HG02970 (cell line): ENCODE data around the gene ASPSCR1.

Source experiments
- ATAC-seq: cut with Tn5 transposase; IDR thresholded peaks from one replicate; pipeline ENCODE4 v1.9.1; 2021; ENCODE audit warnings: mild to moderate bottlenecking, moderate library complexity, moderate number of reproducible peaks; ENCODE audit not compliant: unreplicated experiment, low FRiP score

ASPSCR1 gene

DNA sequence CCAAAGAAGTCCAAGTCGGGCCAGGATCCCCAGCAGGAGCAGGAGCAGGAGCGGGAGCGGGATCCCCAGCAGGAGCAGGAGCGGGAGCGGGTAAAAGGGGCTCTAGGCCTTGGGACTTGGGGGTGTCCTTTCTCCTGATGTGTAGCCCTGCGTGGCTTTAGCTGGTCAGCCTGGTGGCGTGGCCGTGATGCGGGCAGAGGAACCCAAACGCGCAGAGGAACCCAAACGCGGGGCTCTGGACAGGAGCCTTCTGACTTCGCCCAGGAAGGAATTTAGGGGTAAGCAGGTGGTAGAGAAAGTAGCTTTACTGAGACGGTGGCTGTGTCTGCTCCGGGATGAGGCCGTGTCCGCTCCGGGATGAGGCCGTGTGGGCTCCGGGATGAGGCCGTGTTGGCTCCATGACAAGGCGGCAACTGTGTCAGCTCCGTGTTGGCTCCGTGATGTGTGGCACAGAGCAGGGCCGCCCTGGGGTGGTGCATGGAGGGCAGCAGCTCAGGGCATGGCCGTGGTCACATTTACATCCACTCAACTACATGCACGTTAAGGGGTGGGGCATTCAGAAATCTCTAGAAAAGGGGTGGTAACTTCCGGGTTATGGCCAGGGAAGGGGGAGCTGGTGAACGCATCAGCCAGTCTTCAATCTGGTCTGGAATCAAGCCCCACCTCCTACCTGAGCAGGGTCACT lies 19.5 kb downstream of the ASPSCR1 start:
- no peak for ATAC-seq

DNA sequence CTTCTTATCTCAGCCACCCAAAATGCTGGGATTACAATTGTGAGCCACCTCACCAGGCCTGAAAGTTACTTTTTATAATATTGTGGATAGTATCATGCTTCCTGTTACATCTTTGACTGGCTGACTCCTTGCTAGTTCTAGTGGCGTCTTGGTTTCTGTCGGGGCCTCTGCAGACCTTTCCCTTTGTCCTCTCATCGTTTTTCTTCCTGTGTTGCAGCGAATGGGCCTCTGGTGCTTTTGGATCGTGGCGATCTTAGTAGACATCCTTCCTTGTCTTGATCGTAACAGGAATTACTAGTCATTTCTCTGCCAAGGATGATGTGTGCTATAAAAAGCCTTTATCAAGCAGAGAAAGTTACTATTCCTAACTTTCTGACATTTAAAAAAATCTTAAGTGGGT lies 20.8 kb downstream of the ASPSCR1 start:
- no peak for ATAC-seq

DNA sequence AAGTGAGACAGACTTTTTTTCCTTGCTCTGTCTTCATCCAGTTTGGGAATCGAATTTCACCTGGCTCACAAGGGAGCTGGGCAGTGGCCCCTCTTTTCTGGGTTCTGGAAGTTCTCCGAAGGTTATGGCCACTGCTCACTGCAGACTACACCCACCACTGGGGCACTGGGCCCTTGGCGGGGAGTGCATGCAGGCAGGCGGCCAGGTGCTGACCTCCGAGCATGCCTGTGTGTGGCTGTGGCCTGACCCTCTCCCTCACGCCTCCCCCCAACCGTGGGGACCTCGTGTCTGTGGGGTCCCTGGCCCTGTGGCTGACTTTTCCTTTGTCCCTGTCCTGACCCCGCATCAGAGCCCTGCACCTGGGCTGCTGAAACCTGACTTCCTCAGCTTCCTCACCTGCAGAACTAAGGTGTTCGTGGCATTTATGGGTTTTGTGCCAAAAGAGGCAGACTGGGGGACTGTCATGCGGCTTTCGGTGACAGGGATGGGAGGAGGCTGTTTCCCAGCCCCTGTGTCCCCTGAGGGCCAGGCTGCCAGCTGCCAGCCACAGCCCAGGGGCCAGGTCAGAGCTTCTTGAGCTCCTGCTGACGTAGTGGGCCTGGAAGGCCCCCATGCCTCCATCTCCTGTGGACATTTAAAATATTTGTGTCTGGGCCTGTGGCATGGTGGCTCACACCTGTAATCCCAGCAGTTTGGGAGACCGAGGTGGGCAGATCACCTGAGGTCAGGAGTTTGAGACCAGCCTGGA lies 21.4 kb downstream of the ASPSCR1 start:
- ATAC-seq = no peak

DNA sequence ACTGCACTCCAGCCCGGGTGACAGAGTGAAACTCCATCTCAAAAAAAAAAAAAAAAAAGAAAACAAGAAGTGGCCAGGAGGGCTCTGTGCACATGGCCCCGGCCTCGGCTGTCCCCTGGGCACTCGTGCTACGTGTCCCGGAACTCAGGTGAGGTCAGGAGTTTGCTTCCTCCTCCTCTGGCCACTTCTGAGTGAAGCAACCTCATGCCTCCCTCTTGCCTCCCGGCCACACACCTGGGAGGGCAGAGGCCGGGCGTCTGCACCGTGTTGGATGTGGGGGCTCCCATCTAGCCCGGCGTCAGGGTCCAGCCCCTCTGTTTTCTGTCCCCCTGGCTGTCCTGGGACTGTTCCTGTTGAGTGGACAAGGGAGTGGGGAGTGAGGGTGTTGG lies 22.2 kb downstream of the ASPSCR1 start:
- ATAC-seq = no peak

DNA sequence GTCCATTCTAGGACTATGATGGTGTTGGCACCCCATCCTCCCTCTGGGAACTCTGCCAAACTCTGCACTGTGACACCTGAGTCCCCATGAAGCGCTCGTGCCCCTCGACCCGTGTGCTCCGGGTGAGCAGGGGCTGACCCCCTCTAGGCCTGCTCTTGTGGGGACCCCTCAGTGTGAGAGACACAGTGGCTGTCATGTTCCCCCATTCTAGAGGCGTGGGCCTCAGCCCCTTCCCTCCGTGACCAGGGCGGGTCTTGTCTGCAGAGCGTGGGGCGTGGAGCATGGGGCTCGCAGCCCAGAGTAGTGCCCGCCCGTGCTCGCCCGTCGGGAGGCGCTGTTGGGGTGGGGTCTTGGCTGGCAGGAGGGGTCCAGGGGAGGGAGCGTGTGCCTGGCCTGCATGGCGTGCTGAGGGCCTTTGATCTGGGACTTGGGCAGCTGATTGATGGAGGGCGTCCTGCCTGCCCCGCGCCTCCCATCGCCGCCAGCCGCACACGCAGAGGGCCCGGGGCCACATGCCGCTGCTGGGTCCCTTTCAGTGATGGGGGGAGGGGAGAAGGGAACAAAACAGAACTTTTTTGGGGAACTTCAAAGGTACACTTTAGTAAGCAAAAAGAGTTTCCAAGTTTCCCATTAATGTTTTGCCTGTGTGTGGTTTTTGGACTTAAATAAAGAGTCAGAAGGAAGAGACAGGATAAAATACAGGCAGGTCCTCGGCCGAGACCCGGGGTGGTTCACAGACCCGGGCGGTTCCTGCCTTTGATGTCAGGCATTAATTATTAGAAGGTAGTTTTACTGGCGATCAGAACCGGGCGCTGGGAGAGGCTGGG lies 22.8 kb downstream of the ASPSCR1 start:
- ATAC-seq = no peak

DNA sequence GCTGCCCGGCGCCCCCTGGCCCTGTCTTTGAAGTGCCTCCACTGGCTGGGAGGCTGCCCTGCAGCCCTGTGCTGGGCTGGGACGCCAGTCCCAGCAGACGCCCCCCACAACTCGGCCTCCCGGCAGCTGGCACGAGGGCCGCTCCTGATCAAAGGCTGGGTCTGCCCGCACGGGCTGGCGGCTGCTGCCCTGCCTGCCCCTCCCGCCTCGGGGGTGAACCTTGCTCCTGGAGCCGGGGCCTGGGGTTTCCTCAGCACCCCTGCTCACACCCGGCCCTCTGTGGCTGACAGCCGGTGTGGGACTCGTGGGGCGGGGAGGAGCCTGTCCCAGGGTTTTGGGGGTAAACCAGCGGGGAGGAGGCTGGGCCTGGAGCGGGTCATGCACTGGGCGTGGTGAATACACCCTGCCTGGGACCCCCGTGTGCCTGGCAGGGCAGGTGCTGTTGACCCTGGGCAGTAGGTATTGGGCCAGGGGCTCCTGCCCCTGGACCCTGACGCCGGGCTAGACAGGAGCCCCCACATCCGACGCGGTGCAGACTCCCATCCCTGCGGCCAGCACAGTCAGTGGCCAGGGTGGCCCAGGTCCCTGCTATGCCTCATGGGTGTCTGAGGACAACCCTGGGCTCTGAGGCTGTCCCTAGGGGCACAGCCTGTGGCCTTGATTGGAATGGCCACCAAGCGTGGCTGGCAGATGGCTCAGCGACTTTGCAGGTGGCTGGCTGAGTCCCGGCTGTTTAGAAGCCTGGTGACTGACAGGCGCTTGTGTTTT lies 23.6 kb downstream of the ASPSCR1 start:
- no peak for ATAC-seq

DNA sequence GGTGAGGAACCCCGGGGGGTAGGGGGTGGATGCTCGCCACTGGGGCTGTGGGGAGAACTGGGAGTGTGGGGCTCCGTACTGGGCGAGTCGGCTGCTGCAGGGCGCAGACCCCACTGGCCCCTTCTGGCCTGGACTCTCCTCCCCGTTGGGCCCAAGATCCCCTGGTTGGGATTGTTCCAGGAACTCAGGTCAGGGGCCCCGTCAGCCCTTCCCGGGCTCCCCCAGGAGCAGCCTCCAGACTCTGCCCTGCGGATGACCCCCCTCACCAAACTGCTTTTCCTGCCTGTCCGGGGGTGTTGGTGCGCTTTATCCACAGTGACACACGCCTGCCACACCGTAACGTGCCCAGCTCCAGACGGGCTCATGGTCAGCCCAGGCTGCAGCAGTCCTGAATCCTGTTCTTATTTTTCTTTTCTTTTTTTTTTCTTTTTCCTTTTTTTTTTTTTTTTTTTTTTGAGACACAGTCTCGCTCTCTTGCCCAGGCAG lies 24.2 kb downstream of the ASPSCR1 start:
- ATAC-seq = no peak

DNA sequence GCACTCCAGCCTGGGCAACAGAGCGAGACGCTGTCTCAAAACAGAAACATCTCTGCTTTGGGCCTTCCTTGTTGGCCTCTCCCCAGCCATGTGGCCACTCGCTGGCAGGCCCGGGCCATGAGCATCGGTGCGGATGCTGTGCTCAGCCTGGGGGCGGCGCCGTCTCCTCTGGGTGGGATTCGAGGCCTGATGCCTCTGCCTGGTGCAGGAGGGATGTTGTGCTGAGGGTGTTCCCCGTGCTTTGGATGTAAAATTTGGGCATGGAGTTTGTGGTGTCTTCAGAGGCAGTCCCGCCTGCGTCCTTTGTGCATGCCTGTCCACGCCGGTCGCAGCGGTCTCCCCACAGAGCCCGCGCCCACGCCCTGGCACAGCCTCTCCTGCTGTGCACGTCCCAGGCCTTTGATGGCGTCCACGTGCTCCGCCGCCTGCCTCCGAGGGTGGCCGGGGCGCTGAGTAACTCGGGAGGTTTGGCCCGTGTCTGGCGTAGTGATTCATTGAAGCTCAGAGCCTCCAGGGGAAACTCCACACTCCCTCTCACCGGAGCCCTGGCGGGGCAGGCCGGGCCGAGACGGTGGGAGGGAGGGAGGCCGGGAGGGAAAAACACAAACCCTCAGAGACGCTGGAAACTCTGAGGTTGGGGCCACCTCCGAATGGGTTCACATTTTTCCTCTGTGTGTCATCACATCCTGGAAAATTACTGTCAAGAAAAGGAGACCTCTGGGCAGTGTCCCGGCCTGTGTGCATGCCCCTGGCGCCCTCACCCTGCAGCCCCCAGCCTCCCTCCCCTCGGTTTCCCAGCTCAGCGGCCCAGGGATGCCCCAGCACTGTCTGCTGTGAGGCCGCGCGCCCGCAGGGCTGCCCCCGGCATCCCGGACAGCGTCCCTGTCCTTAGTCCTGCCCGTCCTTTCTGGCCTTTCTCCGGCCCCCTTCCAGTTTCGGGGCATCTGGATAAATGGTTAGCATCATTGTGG lies 26.3 kb downstream of the ASPSCR1 start:
- ATAC-seq = no peak

DNA sequence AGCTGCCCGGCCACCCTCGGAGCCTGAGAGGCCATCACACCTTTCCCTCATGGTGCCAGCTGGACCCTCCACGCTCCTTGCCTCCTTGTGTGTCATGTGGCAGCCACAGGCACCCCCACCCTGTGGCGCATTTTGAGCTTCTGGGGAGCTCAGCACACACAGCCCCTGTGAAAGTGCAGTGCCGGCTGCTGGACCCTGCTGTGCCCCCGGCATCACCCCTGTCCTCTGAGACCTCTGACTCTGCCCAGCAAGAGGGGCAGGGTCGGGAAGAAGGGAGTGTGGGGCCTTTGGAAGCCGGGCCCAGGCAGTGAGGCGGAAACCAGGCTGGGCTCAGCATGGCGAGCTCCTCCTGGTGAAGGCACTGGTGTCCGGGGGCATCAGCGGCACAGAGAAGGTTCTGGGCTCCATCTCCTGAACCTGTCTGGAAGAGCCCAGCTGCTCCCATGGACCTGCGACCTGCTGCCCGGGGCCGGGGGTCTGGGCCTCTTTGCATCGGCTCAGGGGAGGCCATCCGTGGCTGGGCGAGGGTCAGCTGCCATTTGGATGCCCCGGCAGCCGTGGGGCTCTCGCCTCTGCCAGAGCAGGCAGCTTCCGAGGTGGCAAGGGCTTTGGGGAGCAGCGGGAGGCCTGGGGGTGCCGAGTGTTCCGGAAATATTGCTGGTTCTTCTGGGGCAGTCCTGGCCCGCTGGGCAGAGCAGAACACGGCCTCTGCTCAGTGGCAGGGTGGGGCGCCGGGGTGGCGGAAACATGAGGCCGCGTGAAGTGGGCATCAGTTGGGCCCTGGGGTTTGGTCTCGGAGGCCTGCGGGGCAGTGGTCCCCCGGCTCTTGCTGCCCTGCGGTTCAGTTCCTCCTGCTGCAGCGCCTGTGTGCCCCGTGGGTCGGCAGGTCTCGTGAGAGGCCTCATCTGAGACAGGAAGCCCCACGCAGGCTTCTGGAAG lies 27.4 kb downstream of the ASPSCR1 start:
- ATAC-seq = no peak

DNA sequence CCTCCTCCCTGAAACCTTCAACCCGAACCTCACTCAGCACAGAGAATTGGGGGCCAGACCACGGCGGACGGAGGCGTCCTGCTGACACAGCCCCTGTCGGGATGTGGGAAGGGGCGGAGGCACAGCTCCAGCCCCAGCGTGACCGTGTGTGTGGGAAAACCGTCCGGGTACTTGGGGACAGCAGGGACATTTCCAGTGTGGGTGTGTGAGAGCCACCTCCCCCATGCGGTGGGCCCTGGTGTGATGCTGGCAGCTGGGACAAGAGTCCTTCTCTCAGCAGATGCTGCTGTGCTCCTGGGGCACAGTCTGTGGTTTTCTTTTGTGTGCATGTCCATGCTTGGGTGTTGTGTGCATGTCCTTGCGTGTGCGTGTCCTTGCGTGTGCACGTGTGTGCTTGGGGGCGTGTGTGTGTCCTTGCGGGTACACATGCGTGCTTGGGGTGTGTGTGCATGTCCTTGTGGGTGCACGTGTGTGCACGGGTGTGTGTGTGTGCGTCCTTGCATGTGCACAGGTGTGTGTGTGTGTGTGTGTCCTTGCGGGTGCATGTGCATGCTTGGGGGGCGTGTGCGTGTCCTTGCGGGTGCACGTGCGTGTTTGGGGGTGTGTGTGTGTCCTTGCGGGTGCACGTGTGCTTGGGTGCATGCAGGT lies 28.4 kb downstream of the ASPSCR1 start:
- ATAC-seq = no peak

DNA sequence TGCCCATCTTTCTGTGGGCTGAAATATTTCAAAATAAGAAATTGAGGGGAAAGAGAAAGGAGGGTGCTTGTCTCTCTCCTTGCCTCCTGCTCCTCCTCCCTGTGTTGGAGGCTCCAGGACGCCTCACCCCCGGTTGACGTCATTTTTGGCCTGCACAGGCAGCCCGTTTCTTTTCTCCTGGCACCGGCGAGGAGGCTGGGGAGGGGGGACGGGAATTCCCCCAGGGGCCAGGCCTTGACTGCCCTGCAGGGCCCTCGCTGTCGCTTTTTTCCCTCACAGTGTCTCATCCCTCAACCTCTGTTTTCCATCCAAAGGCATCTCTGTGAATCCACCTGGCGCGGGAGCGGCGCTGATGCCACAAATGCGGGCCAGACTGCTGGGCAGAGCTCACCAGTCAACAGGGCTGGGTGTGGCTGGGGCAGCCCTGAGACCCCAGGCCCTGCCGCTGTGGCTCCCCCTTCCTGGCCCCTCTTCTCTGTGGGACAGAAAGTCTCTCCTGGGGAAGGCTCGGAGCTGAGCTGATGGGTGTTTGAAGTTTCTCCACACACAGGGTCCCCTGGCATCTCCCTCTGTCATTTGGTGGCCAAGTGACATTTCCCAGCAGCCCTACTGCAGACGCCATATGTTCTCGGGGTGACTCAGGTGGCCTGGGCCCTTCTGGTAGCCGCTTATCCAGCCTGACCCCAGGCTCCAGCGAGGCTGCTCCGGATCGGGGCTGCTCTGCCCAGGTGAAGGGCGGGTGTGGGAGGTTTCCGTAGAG lies 29.2 kb downstream of the ASPSCR1 start:
- no peak for ATAC-seq

DNA sequence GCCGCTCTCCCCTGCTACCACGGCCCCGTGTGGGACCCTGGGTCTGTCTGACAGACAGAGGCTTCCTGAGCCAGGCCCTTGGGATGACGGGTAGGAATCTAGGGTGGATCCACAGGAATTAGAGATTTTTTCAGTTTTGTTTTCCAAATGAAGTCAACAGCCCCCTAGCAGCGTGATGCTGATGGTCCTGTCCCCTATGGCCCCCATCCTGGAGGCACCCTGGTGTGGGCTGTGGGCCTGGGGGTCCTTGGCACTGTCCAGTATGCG lies 29.7 kb downstream of the ASPSCR1 start:
- ATAC-seq = no peak

DNA sequence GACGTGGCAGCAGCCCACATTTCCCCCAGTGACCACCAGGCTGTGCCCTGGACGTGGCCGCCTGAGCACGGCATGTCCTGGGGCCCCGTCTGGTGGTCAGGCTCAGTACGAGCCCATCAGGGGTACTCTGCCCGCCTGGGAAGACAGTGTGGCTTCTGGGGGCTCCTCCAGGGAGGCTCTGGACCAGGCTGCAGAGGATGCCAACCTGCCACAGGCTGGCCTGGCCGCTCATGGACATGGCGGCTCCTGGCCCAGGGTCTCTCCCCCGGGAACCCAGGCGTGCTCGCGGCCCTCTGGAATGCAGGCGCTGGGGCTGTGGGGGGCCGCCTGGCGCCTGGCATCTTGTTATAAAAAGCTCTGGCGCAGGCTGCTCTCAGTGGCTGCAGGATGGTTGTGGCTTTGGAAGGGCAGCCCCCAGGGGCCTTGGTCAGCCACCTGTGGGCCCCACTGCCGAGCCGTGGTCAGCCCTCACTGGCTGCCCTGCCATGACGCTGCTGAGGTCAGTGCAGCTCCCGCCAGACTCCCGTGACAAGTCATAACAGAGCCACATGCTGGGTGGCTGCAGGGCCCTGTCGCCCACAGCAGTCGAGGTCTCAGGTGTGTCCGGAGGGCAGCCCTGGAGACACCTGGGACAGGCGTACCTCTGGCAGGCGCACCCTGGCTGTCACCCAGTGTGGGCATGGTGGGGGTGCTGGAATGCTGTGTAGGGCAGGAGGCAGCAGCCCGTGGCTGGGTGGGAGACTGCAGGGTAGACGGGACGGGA lies 30.2 kb downstream of the ASPSCR1 start:
- no peak for ATAC-seq

DNA sequence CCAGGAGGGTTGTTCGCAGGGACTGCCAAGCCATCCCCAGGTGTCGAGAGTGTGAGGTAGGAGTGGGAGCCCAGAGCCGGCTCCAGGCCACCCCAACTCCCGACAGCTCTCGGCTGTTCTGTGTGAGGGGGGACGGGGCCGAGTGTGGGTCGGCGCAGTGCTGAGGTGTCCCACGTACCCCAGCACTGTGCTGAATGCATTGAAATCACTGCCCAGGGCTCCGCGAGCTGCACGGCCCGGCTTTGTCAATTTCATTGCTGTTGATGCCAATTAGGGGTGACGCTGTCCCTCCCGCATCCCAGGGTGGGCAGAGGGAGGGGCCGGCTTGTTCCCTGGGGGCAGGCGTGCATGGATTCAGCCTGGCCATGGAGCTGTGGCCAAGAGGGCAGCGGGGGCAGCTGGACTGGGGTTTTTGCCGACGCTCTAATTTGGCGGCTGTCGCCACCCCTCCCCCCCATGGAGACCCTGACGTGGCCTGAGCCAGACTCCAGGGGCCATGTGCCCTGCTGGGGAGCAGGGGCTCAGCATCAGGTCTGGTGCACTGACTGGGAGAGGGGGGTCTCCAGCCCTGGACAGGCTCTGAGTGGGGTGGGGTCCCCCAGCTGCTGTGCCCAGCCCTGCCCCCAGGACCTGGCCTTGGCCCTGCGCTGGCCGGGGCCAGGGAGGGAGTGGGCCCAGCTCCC lies 31.0 kb downstream of the ASPSCR1 start:
- no peak for ATAC-seq

DNA sequence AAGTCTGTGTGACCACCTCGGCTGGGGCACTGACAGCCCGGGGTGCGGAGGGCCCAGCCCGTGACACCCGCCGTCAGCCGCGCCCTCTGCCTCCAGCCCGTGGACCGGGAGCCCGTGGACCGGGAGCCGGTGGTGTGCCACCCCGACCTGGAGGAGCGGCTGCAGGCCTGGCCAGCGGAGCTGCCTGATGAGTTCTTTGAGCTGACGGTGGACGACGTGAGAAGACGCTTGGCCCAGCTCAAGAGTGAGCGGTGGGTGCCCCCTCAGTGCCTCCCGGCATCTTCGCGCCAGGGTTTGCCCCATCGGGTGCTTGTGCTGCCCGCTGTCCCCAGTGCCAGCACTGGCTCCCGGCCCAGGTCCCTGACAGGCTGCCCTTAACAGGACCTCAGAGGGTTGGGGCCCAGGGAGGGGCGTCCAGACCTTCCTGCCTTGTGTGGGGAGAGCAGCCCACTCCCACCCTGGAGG lies 31.5 kb downstream of the ASPSCR1 start:
- ATAC-seq = no peak

DNA sequence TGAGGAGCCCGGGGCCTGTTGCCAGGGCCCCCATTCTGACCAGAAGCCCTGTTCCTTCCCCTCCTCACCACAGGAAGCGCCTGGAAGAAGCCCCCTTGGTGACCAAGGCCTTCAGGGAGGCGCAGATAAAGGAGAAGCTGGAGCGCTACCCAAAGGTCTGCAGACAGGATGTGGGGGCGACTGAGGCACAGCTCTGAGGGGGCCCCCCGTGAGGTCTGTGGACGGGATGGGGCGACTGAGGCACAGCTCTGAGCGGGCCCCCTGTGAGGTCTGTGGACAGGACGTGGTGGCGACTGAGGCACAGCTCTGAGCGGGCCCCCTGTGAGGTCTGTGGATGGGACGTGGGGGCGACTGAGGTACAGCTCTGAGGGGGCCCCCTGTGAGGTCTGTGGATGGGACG lies 32.0 kb downstream of the ASPSCR1 start:
- ATAC-seq = no peak
